Stimulated activated CD4-positive, alpha-beta T cell treated with anti-CD3 and anti-CD28 coated beads, TNF-alpha, amount 100 ng/mL, for 1 hour (primary cell): ENCODE results near the gene IL1B.

ENCODE experiments used
- DNase-seq, 3 donors: peaks; one replicate each; pipeline ENCODE4 v3.0.0-alpha.2; 2020; ENCODE audit warnings: low read depth in 3 of 3, low spot score in 1 of 3

IL1B gene

GRCh38 chr2:112784199-112785189 is 52.1 kb downstream of the IL1B start, which contains the start of gene IL1A:
Gene IL1A, minus strand, starts transcription at chr2:112784493. Its CDS starts 723 bp downstream, at chr2:112783770.
- DNase-seq, result no peak

GRCh38 chr2:112783187-112783714 is 53.3 kb downstream of the IL1B start:
- no peak for DNase-seq

- no peak for DNase-seq
Measured at GRCh38 chr2:112782234-112782799, 54.3 kb downstream of the IL1B start.
